GM12878 (cell line): Measurements from ENCODE around the gene PDE10A. TPM values are rescaled to one million over a fixed set of nuclear protein-coding genes. Genes with fewer than 3 reads are reported as not detected.

ENCODE experiments used
- ATAC-seq: fragments of 200-7000 bp; cut with Tn5 transposase; 3 replicates; pipeline ENCODE4 v1.9.1; 2020; ENCODE audit warnings: mild to moderate bottlenecking, moderate library complexity
- BruUV-seq: library from RNA; stranded (reverse); fragments of 400-500 nt; replicated peaks from 2 replicates; lab custom pipeline; 2021; lab: Mats Ljungman, UMichigan
- CTCF ChIA-PET: fragments of 300-600 bp; sonication (Branson Sonifier 250); formaldehyde crosslinking; extraction: SDS; loops from one replicate; lab custom pipeline; 2021; ENCODE audit warnings: inconsistent platforms; lab: Yijun Ruan, JAX
- POLR2A ChIA-PET: fragments of 350-600 bp; formaldehyde crosslinking; extraction: SDS; loops from one replicate; lab custom pipeline; 2021; ENCODE audit warnings: inconsistent platforms; lab: Charles Lee
- RAD21 ChIA-PET: fragments of 300-600 bp; sonication (Branson Sonifier 250); formaldehyde crosslinking; loops from one replicate; lab custom pipeline; 2023; ENCODE audit warnings: antibody characterized with exemption; ENCODE audit not compliant: unreplicated experiment; lab: Charles Lee
- SMC1A ChIA-PET: fragments of 300-600 bp; sonication (Branson Sonifier 250); formaldehyde crosslinking; loops from one replicate; lab custom pipeline; 2023; ENCODE audit not compliant: unreplicated experiment, uncharacterized antibody; lab: Charles Lee
- DNase-seq: peaks from one replicate; pipeline ENCODE4 v3.0.0-alpha.2; 2011; ENCODE audit warnings: low read depth, low spot score
- FAIRE-seq: peaks from 3 replicates; lab custom pipeline; 2011; peaks lifted over from hg19 to GRCh38; lab: Jason Lieb, UNC
- H2AFZ ChIP-seq: 2 replicates; pipeline ENCODE4 v1.6.0; 2011; ENCODE audit warnings: low read depth, low read length, control low read depth; ENCODE audit not compliant: control insufficient read depth
- H3K27ac ChIP-seq: 2 replicates; pipeline ENCODE4 v1.5.1; 2011; ENCODE audit warnings: control low read depth; ENCODE audit not compliant: control insufficient read depth, insufficient read depth
- H3K27me3 ChIP-seq, 2 experiments: replicated peaks in 1 of 2; 2 replicates each; pipeline versions ENCODE4 v1.6.0 to v1.6.1; 2011; ENCODE audit warnings: low read length in 1 of 2; ENCODE audit not compliant: control insufficient read depth in 2 of 2, insufficient read depth in 2 of 2
- H3K36me3 ChIP-seq, 2 experiments: 2 replicates each; pipeline ENCODE4 v1.5.1; 2011; ENCODE audit warnings: low read length in 1 of 2; ENCODE audit not compliant: control insufficient read depth in 2 of 2, insufficient read depth in 2 of 2
- H3K4me1 ChIP-seq: 2 replicates; pipeline ENCODE4 v1.6.1; 2011; ENCODE audit warnings: mild to moderate bottlenecking, low read length, moderate library complexity, mixed read lengths; ENCODE audit not compliant: control insufficient read depth, insufficient read depth
- H3K4me2 ChIP-seq: 2 replicates; pipeline ENCODE4 v1.6.0; 2011; ENCODE audit warnings: control low read depth; ENCODE audit not compliant: control insufficient read depth, insufficient read depth
- H3K4me3 ChIP-seq: fragments of 200-600 bp; sonication (generic); 2 replicates; pipeline ENCODE4 v1.5.1; 2016
- H3K79me2 ChIP-seq: 2 replicates; pipeline ENCODE4 v1.6.0; 2011; ENCODE audit warnings: low read length; ENCODE audit not compliant: control insufficient read depth, insufficient read depth
- H3K9ac ChIP-seq: 2 replicates; pipeline ENCODE4 v1.8.0; 2011; ENCODE audit warnings: low read length, control low read depth, mixed read lengths; ENCODE audit not compliant: control insufficient read depth, insufficient read depth
- H3K9me3 ChIP-seq: replicated peaks from 3 replicates; pipeline ENCODE4 v1.5.1; 2011; ENCODE audit warnings: mild to moderate bottlenecking, low read length; ENCODE audit not compliant: control insufficient read depth, insufficient read depth
- H4K20me1 ChIP-seq: 2 replicates; pipeline ENCODE4 v1.6.0; 2011; ENCODE audit not compliant: control insufficient read depth, insufficient read depth
- CEBPB ChIP-seq, 2 experiments: fragments of 150-350 bp in 1 of 2; IDR thresholded peaks; 2 replicates each; pipeline ENCODE4 v1.6.1; 2012 to 2014; ENCODE audit warnings: low read depth in 2 of 2, low read length in 2 of 2, borderline replicate concordance in 1 of 2, inconsistent platforms in 1 of 2
- EED ChIP-seq: sonication (generic); IDR thresholded peaks from 2 replicates; pipeline ENCODE4 v1.6.1; 2016; ENCODE audit warnings: antibody characterized with exemption, low read depth
- EGR1 ChIP-seq, 2 experiments: IDR thresholded peaks; 1 replicate in 1 of 2; 2 replicates in 1 of 2; pipeline ENCODE4 v1.6.1; 2011 to 2012; ENCODE audit warnings: low read depth in 2 of 2, low read length in 2 of 2, borderline replicate concordance in 1 of 2, mild to moderate bottlenecking in 1 of 2, moderate library complexity in 1 of 2
- ESRRA ChIP-seq: IDR thresholded peaks from 2 replicates; pipeline ENCODE4 v1.6.1; 2012; ENCODE audit warnings: mild to moderate bottlenecking, low read length, improper control_type of control experiment
- EZH2 ChIP-seq: IDR thresholded peaks from 2 replicates; pipeline ENCODE4 v1.6.1; 2012; ENCODE audit warnings: low read depth, mild to moderate bottlenecking, control low read depth, inconsistent platforms, low read length, borderline replicate concordance; ENCODE audit not compliant: control insufficient read depth
- IKZF2 ChIP-seq, 2 experiments: fragments of 450-650 bp; IDR thresholded peaks; 2 replicates each; pipeline ENCODE4 v1.6.1; 2017; ENCODE audit warnings: mild to moderate bottlenecking in 2 of 2, moderate library complexity in 2 of 2
- RCOR1 ChIP-seq: conservative IDR thresholded peaks from 2 replicates; pipeline ENCODE4 v1.6.1; 2012; ENCODE audit warnings: low read depth, low read length, improper control_type of control experiment
- ZNF622 ChIP-seq: fragments of 450-650 bp; IDR thresholded peaks from 2 replicates; pipeline ENCODE4 v1.6.1; 2017; ENCODE audit warnings: mild to moderate bottlenecking, inconsistent platforms
- WGBS: methylation state at CpG from one replicate; pipeline ENCODE4 v1.1.6; 2016; ENCODE audit warnings: low lambda C conversion rate; ENCODE audit not compliant: insufficient replicate concordance, insufficient coverage; ENCODE audit errors: missing lambda C conversion rate; 5-methylcytosine and 5-hydroxymethylcytosine counted together
- in situ Hi-C: fragments of 300-500 bp; cut with MboI; formaldehyde crosslinking; loops from 9 replicates; pipeline ENCODE4 v1.14.3; 2018; ENCODE audit warnings: mixed read lengths
- intact Hi-C: fragments of 100-400 bp; cut with micrococcal nuclease; formaldehyde crosslinking; loops from one replicate; pipeline ENCODE4 v1.14.2; 2022; ENCODE audit not compliant: unreplicated experiment
- polyA plus RNA-seq, 11 experiments: library from polyadenylated mRNA; depleted of rRNA in 4 of 11; unstranded in 6 of 11; stranded (reverse) in 5 of 11; fragments of >200 nt; fragmentation: Nextera tagmentation in 4 of 11; fragmentation: Illumina TruSeq in 1 of 11; extraction: Ambion mirVana in 4 of 11; extraction: Trizol in 1 of 11; gene quantifications; 1 replicate in 1 of 11; 2 replicates in 10 of 11; pipeline versions ENCODE4 v1.2.1 to v1.2.3, GENCODE V29; 2011 to 2016; ENCODE audit warnings: inconsistent platforms in 2 of 11, missing spikeins in 2 of 11, low read depth in 1 of 11
- total RNA-seq, 4 experiments: library from RNA; depleted of rRNA in 3 of 4; stranded (reverse); fragments of >200 nt in 3 of 4; fragmentation: Illumina TruSeq in 1 of 4; extraction: Trizol in 1 of 4; gene quantifications; 2 replicates each; pipeline versions ENCODE4 v1.2.1 to v1.2.3, GENCODE V29; 2013 to 2021
- TF ChIP-seq, protein P1 (sequence below): fragments of 150-350 bp; IDR thresholded peaks from 2 replicates; pipeline ENCODE4 v1.6.1; 2016; ENCODE audit warnings: low read depth, low read length

Gene PDE10A
- total and polyA plus RNA-seq, 10 of the 15 experiments (the other 5 are each of a cell fraction or from before 2014, with no cell fraction given) = under 0.01 to 1.3 (median 0.03) TPM; not detected in 2

DNA sequence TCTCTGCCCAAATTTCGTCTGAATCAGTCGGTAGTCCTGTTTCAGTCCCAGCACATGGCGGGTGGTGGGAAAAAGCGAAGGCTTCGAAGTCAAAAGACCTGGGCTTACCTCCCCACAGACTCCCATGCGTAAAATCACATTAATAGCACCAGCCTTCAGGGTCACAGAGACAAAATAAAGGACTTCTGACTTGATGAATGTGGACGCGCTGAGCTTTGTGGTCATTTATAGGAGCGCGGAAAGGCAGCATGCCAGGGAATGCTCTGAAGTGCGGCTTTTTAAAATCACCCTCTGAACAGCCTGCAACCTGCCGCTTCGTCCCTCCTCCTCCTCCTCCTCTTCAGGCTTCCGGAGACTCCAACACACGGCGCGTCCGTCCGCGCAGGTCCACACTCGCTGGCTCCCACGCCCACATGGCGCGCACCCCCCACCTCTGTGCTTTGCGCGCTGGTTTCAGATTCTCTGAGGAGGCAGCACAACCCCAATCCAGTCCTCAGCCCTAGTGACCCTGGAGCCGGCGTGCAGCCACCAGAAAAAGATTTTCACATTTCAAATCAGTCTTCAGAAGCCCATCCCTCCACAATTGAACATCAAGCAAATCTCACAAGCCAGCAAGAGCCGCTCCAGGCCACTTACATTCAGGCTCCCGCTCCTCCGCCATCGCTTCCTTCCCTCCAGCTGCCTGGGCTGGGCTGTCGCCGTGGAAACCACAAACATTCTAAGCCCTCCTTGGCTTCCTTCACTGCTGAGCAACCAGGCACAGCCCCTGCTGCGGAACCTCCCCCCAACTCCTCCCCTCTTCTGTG lies 353.9 kb downstream of the PDE10A start, which contains the start of gene C6orf118:
Gene C6orf118 (minus strand): TSS at position 680 of the 806 bp plus-strand sequence. CDS start 19 bp downstream, at position 661.
- CTCF ChIA-PET = no interaction called here
- FAIRE-seq (no peak), ATAC-seq (no peak), DNase-seq (no peak)
- no TSS peak for BruUV-seq
- Histone ChIP-seq H3K9me3 (no peaks in the 10 kb centered on the region), H3K79me2 (no peaks in the 10 kb centered on the region), H3K4me1 (no peaks in the 10 kb centered on the region), H2AFZ (no peak within 1 kb of the TSS), H3K27ac (no peak within 1 kb of the TSS), H4K20me1 (no peaks in the 10 kb centered on the region), H3K27me3 (no peaks in the 10 kb centered on the region), H3K36me3 (no peaks in the 10 kb centered on the region), H3K4me3 (no peak within 1 kb of the TSS), H3K9ac (no peak within 1 kb of the TSS), H3K4me2 (no peak within 1 kb of the TSS)
- WGBS = 34% methylated on average over 29 of the region's 35 CpGs
- POLR2A ChIA-PET = no interaction called here
- SMC1A ChIA-PET = no interaction called here
- no peak for TF ChIP-seq ESRRA
- no peak for TF ChIP-seq EGR1 (IDR thresholded peaks at IDR 0.05; ENCODE audit: borderline replicate concordance in 1 of 2, low read depth in 2 of 2, low read length in 2 of 2)
- intact Hi-C loops = no loop called here
- in situ Hi-C loops = no loop called here
- RAD21 ChIA-PET = no interaction called here

DNA sequence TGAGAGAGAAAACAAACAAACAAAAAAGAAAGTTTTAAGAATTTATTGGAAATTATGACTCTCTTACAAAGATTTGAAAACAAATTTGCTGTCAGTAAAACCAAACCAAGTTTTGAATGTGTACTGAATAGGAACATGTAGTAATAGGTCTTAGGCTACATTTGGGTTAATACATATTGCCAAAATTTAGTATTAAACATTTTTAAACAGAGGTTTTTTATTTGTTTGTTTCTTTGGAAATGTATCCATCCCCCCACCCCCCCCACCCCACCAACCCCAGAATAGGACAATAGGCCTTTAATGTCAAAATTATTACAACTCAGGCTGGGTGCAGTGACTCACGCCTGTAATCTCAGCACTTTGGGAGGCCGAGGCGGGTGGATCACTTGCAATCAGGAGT lies 356.1 kb downstream of the PDE10A start:
- Histone ChIP-seq H3K9ac (no peak overlapping the region), H3K36me3 (no peaks in the 10 kb centered on the region), H3K9me3 (no peaks in the 10 kb centered on the region; the same call in 2 of the 3 replicates), H3K4me2 (no peak overlapping the region), H3K4me1 (no peaks in the 10 kb centered on the region), H4K20me1 (no peaks in the 10 kb centered on the region), H3K27me3 (no peaks in the 10 kb centered on the region), H3K79me2 (no peaks in the 10 kb centered on the region), H3K27ac (no peak overlapping the region), H2AFZ (no peak overlapping the region), H3K4me3 (no peak overlapping the region)
- in situ Hi-C loops = no loop called here
- ATAC-seq (no peak), DNase-seq (no peak), FAIRE-seq (no peak)
- ChIA-PET RAD21 (no interaction called here), SMC1A (no interaction called here), POLR2A (no interaction called here), CTCF (no interaction called here)
- intact Hi-C loops = no loop called here
- 60% methylated on average over 3 of the region's 3 CpGs for WGBS
- no peak for TF ChIP-seq ZNF622
- no peak for TF ChIP-seq IKZF2 (IDR thresholded peaks at IDR 0.05)
- TF ChIP-seq EZH2 = no peak
- TF ChIP-seq CEBPB (IDR thresholded peaks at IDR 0.05; ENCODE audit: borderline replicate concordance in 1 of 2, low read depth in 2 of 2, low read length in 2 of 2) = no peak
- TF ChIP-seq, protein P1, sequence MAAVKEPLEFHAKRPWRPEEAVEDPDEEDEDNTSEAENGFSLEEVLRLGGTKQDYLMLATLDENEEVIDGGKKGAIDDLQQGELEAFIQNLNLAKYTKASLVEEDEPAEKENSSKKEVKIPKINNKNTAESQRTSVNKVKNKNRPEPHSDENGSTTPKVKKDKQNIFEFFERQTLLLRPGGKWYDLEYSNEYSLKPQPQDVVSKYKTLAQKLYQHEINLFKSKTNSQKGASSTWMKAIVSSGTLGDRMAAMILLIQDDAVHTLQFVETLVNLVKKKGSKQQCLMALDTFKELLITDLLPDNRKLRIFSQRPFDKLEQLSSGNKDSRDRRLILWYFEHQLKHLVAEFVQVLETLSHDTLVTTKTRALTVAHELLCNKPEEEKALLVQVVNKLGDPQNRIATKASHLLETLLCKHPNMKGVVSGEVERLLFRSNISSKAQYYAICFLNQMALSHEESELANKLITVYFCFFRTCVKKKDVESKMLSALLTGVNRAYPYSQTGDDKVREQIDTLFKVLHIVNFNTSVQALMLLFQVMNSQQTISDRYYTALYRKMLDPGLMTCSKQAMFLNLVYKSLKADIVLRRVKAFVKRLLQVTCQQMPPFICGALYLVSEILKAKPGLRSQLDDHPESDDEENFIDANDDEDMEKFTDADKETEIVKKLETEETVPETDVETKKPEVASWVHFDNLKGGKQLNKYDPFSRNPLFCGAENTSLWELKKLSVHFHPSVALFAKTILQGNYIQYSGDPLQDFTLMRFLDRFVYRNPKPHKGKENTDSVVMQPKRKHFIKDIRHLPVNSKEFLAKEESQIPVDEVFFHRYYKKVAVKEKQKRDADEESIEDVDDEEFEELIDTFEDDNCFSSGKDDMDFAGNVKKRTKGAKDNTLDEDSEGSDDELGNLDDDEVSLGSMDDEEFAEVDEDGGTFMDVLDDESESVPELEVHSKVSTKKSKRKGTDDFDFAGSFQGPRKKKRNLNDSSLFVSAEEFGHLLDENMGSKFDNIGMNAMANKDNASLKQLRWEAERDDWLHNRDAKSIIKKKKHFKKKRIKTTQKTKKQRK = no peak
- no peak for TF ChIP-seq RCOR1
- no peak for TF ChIP-seq EED
- no TSS peak for BruUV-seq
